ENCODE data around the gene OR2C1. TPM values are rescaled to one million over a fixed set of nuclear protein-coding genes. Genes with fewer than 3 reads are reported as not detected.

OR2C1 gene
- total RNA-seq, 1 donor, result not detected

- H3K4me3 ChIP-seq (ENCODE audit: low read depth, low read length), result no peak overlapping the region
- TF ChIP-seq CTCF (IDR thresholded peaks at IDR 0.05; ENCODE audit: insufficient read depth, low read depth, low read length), result no peak
- no peak for DNase-seq (ENCODE audit: low read depth)
These were observed 27.0 kb upstream of the OR2C1 start for GRCh38 chr16:3328643-3329042.

DNA sequence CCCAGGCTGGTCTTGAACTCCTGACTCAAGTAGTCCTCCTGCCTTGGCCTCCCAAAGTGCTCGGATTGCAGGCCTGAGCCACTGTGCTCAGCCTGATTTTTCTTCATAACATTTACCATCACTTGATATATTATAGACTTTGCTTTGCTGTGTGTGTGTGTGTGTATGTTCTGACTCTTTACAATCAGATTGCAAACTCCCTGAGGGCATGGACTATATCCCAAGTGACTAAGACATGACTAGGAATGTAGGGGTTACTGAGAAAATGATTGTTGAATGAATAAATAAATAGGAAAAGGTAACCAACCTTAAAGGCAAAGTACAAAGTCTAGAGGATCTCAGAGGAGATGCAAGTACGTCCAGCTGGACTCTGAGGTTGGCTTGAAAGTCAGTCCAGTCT, 9.6 kb upstream of the OR2C1 start:
- no peak for TF ChIP-seq CTCF (IDR thresholded peaks at IDR 0.05; ENCODE audit: insufficient read depth, low read depth, low read length)
- no peak overlapping the region for H3K4me3 ChIP-seq (ENCODE audit: low read depth, low read length)
- DNase-seq (ENCODE audit: low read depth), result no peak

GRCh38 chr16:3347586-3347985, 8.1 kb upstream of the OR2C1 start:
- no peak for DNase-seq (ENCODE audit: low read depth)

GRCh38 chr16:3348547-3349167, 7.0 kb upstream of the OR2C1 start:
- no peak overlapping the region for H3K4me3 ChIP-seq (ENCODE audit: low read depth, low read length)
- TF ChIP-seq CTCF (IDR thresholded peaks at IDR 0.05; ENCODE audit: insufficient read depth, low read depth, low read length), result no peak
- no peak for DNase-seq (ENCODE audit: low read depth)

More at GRCh38 chr16:3347586-3347985, 8.1 kb upstream of the OR2C1 start:
- no peak overlapping the region for H3K4me3 ChIP-seq (ENCODE audit: low read depth, low read length)
- no peak for TF ChIP-seq CTCF (IDR thresholded peaks at IDR 0.05; ENCODE audit: insufficient read depth, low read depth, low read length)

GRCh38 chr16:3349175-3349574, 6.5 kb upstream of the OR2C1 start:
- H3K4me3 ChIP-seq (ENCODE audit: low read depth, low read length), result no peak overlapping the region
- no peak for DNase-seq (ENCODE audit: low read depth)
- no peak for TF ChIP-seq CTCF (IDR thresholded peaks at IDR 0.05; ENCODE audit: insufficient read depth, low read depth, low read length)

- no peak overlapping the region for H3K4me3 ChIP-seq (ENCODE audit: low read depth, low read length)
- TF ChIP-seq CTCF (IDR thresholded peaks at IDR 0.05; ENCODE audit: insufficient read depth, low read depth, low read length), result no peak
- no peak for DNase-seq (ENCODE audit: low read depth)
These were observed 429 bp downstream of the OR2C1 start for GRCh38 chr16:3356118-3356517.

- TF ChIP-seq CTCF (IDR thresholded peaks at IDR 0.05; ENCODE audit: insufficient read depth, low read depth, low read length), result no peak
- H3K4me3 ChIP-seq (ENCODE audit: low read depth, low read length), result no peak overlapping the region
- no peak for DNase-seq (ENCODE audit: low read depth)
These were observed 3.2 kb downstream of the OR2C1 start for GRCh38 chr16:3358871-3359270.
